Neuronal stem cell (in vitro differentiated cells): ENCODE measurements around the gene TMEM156.

Experiments used
- DNase-seq: peaks from one replicate; pipeline ENCODE4 v3.0.0-alpha.2; 2013; ENCODE audit warnings: low spot score
- H2AFZ ChIP-seq: one replicate; pipeline ENCODE4 v1.6.1; 2013; ENCODE audit warnings: mild to moderate bottlenecking, low read length, inconsistent platforms
- H2AK5ac ChIP-seq: 2 replicates; pipeline ENCODE4 v1.6.1; 2013; ENCODE audit warnings: low read depth, mild to moderate bottlenecking, inconsistent platforms, low read length, moderate library complexity, mixed read lengths
- H2BK120ac ChIP-seq: 2 replicates; pipeline ENCODE4 v1.6.1; 2013; ENCODE audit warnings: low read depth, mild to moderate bottlenecking, inconsistent platforms, low read length, moderate library complexity, mixed read lengths
- H2BK12ac ChIP-seq: one replicate; pipeline ENCODE4 v1.6.1; 2013; ENCODE audit warnings: low read length, inconsistent platforms
- H2BK15ac ChIP-seq: 2 replicates; pipeline ENCODE4 v1.6.1; 2013; ENCODE audit warnings: mild to moderate bottlenecking, low read length, inconsistent platforms, mixed read lengths
- H2BK5ac ChIP-seq: one replicate; pipeline ENCODE4 v1.6.1; 2013; ENCODE audit warnings: inconsistent platforms, mild to moderate bottlenecking, low read length, moderate library complexity
- H3K14ac ChIP-seq: one replicate; pipeline ENCODE4 v1.6.1; 2013; ENCODE audit warnings: low read length, inconsistent platforms
- H3K18ac ChIP-seq: 2 replicates; pipeline ENCODE4 v1.6.1; 2013; ENCODE audit warnings: low read length, inconsistent platforms
- H3K23ac ChIP-seq: 2 replicates; pipeline ENCODE4 v1.6.1; 2013; ENCODE audit warnings: low read depth, mild to moderate bottlenecking, mixed read lengths, low read length, inconsistent platforms; ENCODE audit not compliant: poor library complexity
- H3K27ac ChIP-seq: replicated peaks from 3 replicates; pipeline ENCODE4 v1.5.1; 2013; ENCODE audit warnings: low read length, inconsistent platforms
- H3K27me3 ChIP-seq, 3 experiments: 2 replicates each; pipeline ENCODE4 v1.6.1; 2013; ENCODE audit warnings: low read length in 3 of 3, mild to moderate bottlenecking in 2 of 3, inconsistent platforms in 1 of 3, low read depth in 1 of 3, mixed read lengths in 1 of 3, moderate library complexity in 1 of 3; ENCODE audit not compliant: control insufficient read depth in 3 of 3, insufficient read depth in 3 of 3
- H3K36me3 ChIP-seq, 2 donors: replicated peaks in 1 of 2; 2 replicates each; pipeline ENCODE4 v1.6.1; 2013; ENCODE audit warnings: low read length in 2 of 2; ENCODE audit not compliant: control insufficient read depth in 2 of 2, insufficient read depth in 2 of 2
- H3K4ac ChIP-seq: 2 replicates; pipeline ENCODE4 v1.6.1; 2013; ENCODE audit warnings: inconsistent platforms, mild to moderate bottlenecking, low read length, moderate library complexity
- H3K4me1 ChIP-seq, 2 donors: 1 replicate in 1 of 2; 2 replicates in 1 of 2; pipeline ENCODE4 v1.6.1; 2013; ENCODE audit warnings: low read length in 2 of 2, low read depth in 1 of 2; ENCODE audit not compliant: control insufficient read depth in 2 of 2, insufficient read depth in 1 of 2
- H3K4me2 ChIP-seq: one replicate; pipeline ENCODE4 v1.6.1; 2013; ENCODE audit warnings: mild to moderate bottlenecking, low read length, inconsistent platforms; ENCODE audit not compliant: insufficient read depth, poor library complexity, severe bottlenecking
- H3K4me3 ChIP-seq, 2 donors: 2 replicates each; pipeline ENCODE4 v1.5.1; 2013; ENCODE audit warnings: low read length in 2 of 2, mild to moderate bottlenecking in 2 of 2, inconsistent platforms in 1 of 2, moderate library complexity in 1 of 2
- H3K79me1 ChIP-seq: one replicate; pipeline ENCODE4 v1.6.1; 2013; ENCODE audit warnings: low read depth, mild to moderate bottlenecking, inconsistent platforms, low read length, moderate library complexity
- H3K9ac ChIP-seq: one replicate; pipeline ENCODE4 v1.6.1; 2013; ENCODE audit warnings: mild to moderate bottlenecking, low read depth, low read length, inconsistent platforms; ENCODE audit not compliant: poor library complexity
- H3K9me3 ChIP-seq, 2 donors: replicated peaks in 1 of 2; 2 replicates each; pipeline versions ENCODE3 to v1.6.1; 2013; ENCODE audit warnings: low read length in 2 of 2, mild to moderate bottlenecking in 2 of 2, inconsistent platforms in 1 of 2, low read depth in 1 of 2, mixed read lengths in 1 of 2, moderate library complexity in 1 of 2; ENCODE audit not compliant: control insufficient read depth in 2 of 2, insufficient read depth in 1 of 2
- H4K8ac ChIP-seq: one replicate; pipeline ENCODE4 v1.6.1; 2013; ENCODE audit warnings: low read depth, mild to moderate bottlenecking, inconsistent platforms, low read length, moderate library complexity
- H4K91ac ChIP-seq: one replicate; pipeline ENCODE4 v1.6.1; 2013; ENCODE audit warnings: low read length, low read depth, mild to moderate bottlenecking, inconsistent platforms; ENCODE audit not compliant: poor library complexity
- WGBS, 2 donors: extraction: QIAGEN DNeasy Blood & Tissue Kit; methylation state at CpG; one replicate each; pipeline ENCODE4 v1.1.7; 2013; ENCODE audit warnings: missing lambda C conversion rate in 2 of 2, mixed read lengths in 1 of 2; ENCODE audit not compliant: insufficient read length in 2 of 2, insufficient replicate concordance in 1 of 2; ENCODE audit errors: extremely low coverage in 2 of 2; 5-methylcytosine and 5-hydroxymethylcytosine counted together

The TMEM156 gene

DNA sequence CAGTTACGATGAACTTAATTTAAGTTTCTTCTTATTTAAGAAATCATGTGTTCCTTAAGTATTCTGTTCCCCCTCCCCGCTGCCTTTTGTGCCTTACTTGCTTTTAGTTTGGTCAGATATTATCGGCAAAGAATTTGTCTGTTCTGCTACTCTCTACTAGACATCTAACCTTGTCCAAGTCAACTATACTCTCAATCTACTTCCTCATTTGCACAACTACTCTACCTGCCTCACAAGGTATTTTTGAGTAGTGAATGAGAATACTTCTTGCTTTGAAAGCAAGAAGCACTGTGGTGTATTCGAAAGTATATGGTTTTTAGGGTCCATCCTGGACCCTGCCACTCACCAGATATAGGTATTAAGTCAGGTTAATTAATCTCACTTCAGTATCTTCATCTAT lies 21.8 kb upstream of the TMEM156 start:
- H3K4ac ChIP-seq: no peak overlapping the region
- no peak overlapping the region for H2BK120ac ChIP-seq
- H3K36me3 ChIP-seq: no peaks in the 10 kb centered on the region
- H3K27ac ChIP-seq: no peak overlapping the region
- no peak overlapping the region for H2BK12ac ChIP-seq
- no peak overlapping the region for H3K4me3 ChIP-seq
- H4K8ac ChIP-seq: no peak overlapping the region
- H3K27me3 ChIP-seq: no peaks in the 10 kb centered on the region
- peaks cover 0 to 4% of the 10 kb centered on the region in 2 donors for H3K4me1 ChIP-seq
- no peak for DNase-seq
- WGBS, 2 donors: no CpG with 5 or more reads among the region's 4 CpGs
- no peak overlapping the region for H3K4me2 ChIP-seq
- no peak overlapping the region for H3K18ac ChIP-seq
- H3K9ac ChIP-seq: no peak overlapping the region
- no peak overlapping the region for H4K91ac ChIP-seq
- H3K79me1 ChIP-seq: peaks cover 2% of the 10 kb centered on the region
- H2BK15ac ChIP-seq: no peak overlapping the region
- no peak overlapping the region for H3K23ac ChIP-seq
- H3K14ac ChIP-seq: no peak overlapping the region
- H2AFZ ChIP-seq: no peak overlapping the region
- no peak overlapping the region for H2BK5ac ChIP-seq
- H2AK5ac ChIP-seq: no peak overlapping the region
- H3K9me3 ChIP-seq: no peaks in the 10 kb centered on the region

DNA sequence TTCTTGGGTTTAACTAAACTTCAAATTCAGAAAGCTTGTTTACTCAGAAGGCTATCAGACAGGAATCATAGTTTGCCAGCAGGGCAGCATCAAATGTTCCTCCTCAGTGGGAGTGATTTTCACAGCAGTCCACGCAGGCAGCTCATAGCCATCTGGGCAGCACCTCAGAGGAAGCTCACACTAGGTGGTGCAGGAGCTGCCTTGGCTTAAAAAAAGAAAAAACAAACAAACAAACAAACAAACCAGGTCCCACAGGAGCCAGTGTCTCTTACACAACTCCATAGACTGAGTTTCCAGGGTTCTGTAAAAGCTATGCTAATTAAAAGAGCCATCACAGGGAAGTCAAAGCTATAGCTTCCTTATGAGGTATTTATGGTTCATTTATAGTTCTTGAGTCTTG lies 19.3 kb upstream of the TMEM156 start:
- H2AFZ ChIP-seq: no peak overlapping the region
- no peak overlapping the region for H2BK12ac ChIP-seq
- H3K9ac ChIP-seq: no peak overlapping the region
- H2AK5ac ChIP-seq: no peak overlapping the region
- H3K4me3 ChIP-seq: no peak overlapping the region
- H3K27ac ChIP-seq: no peak overlapping the region
- H3K23ac ChIP-seq: no peak overlapping the region
- H4K8ac ChIP-seq: no peak overlapping the region
- DNase-seq: no peak
- no peak overlapping the region for H3K18ac ChIP-seq
- no peak overlapping the region for H2BK120ac ChIP-seq
- H3K79me1 ChIP-seq: peaks cover 4% of the 10 kb centered on the region
- no peak overlapping the region for H2BK5ac ChIP-seq
- H3K27me3 ChIP-seq: no peaks in the 10 kb centered on the region
- H4K91ac ChIP-seq: no peak overlapping the region
- WGBS, 2 donors: no CpG with 5 or more reads among the region's 1 CpG
- no peak overlapping the region for H3K14ac ChIP-seq
- H3K4me2 ChIP-seq: no peak overlapping the region
- H3K9me3 ChIP-seq: no peaks in the 10 kb centered on the region
- no peaks in the 10 kb centered on the region for H3K36me3 ChIP-seq
- no peak overlapping the region for H3K4ac ChIP-seq
- H2BK15ac ChIP-seq: no peak overlapping the region
- H3K4me1 ChIP-seq: peaks cover 0 to 4% of the 10 kb centered on the region in 2 donors

DNA sequence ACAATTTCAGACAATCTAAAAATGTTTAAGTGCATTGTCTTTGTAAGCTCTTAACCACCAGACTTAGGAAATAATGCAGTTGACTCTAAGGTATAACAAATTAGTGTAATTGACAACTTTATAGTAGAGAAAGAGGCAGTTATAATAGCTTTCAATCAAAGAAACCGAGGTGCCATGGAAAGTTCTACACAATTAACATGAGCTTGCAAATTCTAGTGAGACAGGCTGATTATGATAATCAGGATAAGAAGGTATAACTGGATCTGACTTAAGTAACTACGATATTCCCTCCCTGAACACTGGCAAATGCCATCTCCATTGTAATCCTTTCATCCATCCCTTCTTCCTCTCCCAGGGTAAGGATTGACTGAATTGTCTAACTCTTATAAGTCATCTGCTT lies 18.4 kb upstream of the TMEM156 start:
- H3K27me3 ChIP-seq: no peaks in the 10 kb centered on the region
- no peak overlapping the region for H3K18ac ChIP-seq
- H3K4me1 ChIP-seq: peaks cover 0 to 4% of the 10 kb centered on the region in 2 donors
- whole genome bisulfite sequencing, 2 donors: no CpG with 5 or more reads among the region's 2 CpGs
- no peak overlapping the region for H3K9ac ChIP-seq
- no peak for DNase-seq
- H3K4ac ChIP-seq: no peak overlapping the region
- no peak overlapping the region for H2BK5ac ChIP-seq
- no peak overlapping the region for H2BK15ac ChIP-seq
- H2AK5ac ChIP-seq: no peak overlapping the region
- no peaks in the 10 kb centered on the region for H3K36me3 ChIP-seq
- H4K8ac ChIP-seq: no peak overlapping the region
- no peak overlapping the region for H3K27ac ChIP-seq
- H3K4me2 ChIP-seq: no peak overlapping the region
- no peak overlapping the region for H2BK12ac ChIP-seq
- H2BK120ac ChIP-seq: no peak overlapping the region
- no peak overlapping the region for H4K91ac ChIP-seq
- H3K79me1 ChIP-seq: peaks cover 4% of the 10 kb centered on the region
- H3K9me3 ChIP-seq: no peaks in the 10 kb centered on the region
- H3K4me3 ChIP-seq: no peak overlapping the region
- H3K23ac ChIP-seq: no peak overlapping the region
- H2AFZ ChIP-seq: no peak overlapping the region
- no peak overlapping the region for H3K14ac ChIP-seq

DNA sequence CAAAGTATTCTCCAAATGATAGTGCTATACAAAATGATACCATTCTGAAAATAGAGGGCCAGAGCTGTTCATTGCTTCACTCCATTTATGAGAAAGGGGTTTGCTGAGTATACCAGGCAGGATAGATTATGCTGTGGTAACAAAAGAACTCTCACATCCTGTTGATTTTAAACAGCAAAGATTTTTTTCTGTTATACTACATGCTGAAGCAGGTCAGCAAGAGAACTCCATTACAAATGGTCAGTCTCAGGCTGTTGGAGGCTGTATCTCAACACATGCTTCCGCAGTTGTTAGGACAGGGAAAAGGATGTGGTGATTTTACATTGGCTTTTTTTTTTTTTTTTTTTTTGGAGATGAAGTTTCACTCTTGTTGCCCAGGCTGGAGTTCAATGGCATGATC lies 16.1 kb upstream of the TMEM156 start:
- Histone ChIP-seq H3K4ac (no peak overlapping the region), H2BK5ac (no peak overlapping the region), H3K18ac (no peak overlapping the region), H3K4me1 (peaks cover 3 to 4% of the 10 kb centered on the region in 2 donors), H3K79me1 (peaks cover 4% of the 10 kb centered on the region), H3K9ac (no peak overlapping the region), H2BK12ac (no peak overlapping the region), H2AFZ (no peak overlapping the region), H3K9me3 (no peaks in the 10 kb centered on the region), H3K14ac (no peak overlapping the region), H3K36me3 (no peaks in the 10 kb centered on the region), H2AK5ac (no peak overlapping the region), H4K91ac (no peak overlapping the region), H3K4me2 (no peak overlapping the region), H2BK15ac (no peak overlapping the region), H2BK120ac (no peak overlapping the region), H3K27me3 (no peaks in the 10 kb centered on the region), H3K23ac (no peak overlapping the region), H3K27ac (no peak overlapping the region), H3K4me3 (no peak overlapping the region), H4K8ac (no peak overlapping the region)
- no peak for DNase-seq
- no CpG with 5 or more reads among the region's 1 CpG for WGBS, 2 donors
